Measurements from ENCODE around the gene SLC2A4.
"Not testable (repeated sequence)": the region's sequence is repeated elsewhere in the genome, so short reads cannot be mapped to it uniquely, and the experiment has no call there.

Gene SLC2A4

GRCh38 chr17:7281074-7281952, at the start of gene SLC2A4:
SLC2A4 (plus strand) TSS chr17:7281718; CDS start chr17:7281935, 217 bp downstream.
- DNase-seq = peak; percentile 89 to 90

DNA sequence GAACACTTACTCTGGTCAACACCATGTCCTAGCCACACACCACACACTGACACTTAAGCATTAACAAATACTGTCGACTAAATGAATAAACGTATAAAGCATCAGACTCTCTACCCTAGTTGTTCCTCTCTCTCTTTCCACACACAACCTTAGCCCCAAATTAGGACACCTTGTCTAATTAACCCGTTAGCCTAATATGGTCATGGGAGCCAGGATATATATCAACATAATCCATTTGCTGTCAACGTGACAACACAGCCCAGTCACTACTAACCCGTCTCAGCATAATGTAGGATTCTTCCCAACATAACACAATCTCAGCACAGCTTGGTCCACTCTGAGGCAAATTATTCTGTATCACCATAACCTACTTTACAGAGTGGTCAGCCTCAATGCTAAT, 49.4 kb upstream of the SLC2A4 start:
- DNase-seq = no peak

DNA sequence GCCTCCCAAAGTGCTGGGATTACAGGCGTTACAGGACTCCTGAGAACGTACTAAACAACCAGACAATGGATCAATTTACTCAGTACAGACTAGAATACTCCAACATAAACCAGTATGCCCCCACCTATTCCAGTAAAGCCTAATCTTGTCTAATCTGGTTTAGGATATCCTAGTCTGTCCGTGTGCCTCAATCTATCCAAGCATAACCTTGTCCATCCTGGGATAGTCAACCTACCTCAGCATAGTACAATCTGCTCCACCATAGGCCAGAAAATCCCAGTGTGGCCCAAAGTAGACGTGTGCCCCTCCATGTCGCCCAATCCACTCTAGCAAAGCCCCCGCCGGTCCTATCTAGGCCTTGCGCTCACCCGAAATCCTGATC, 47.8 kb upstream of the SLC2A4 start:
- no peak for DNase-seq

- DNase-seq = peak; percentile 95 to 96
Measured at GRCh38 chr17:7234083-7234951, 47.2 kb upstream of the SLC2A4 start, which contains the start of gene DVL2. DVL2 (minus strand) TSS chr17:7234517; CDS start chr17:7234262, 255 bp downstream.

- DNase-seq = no peak
Measured at GRCh38 chr17:7235693-7236665, 45.5 kb upstream of the SLC2A4 start.

GRCh38 chr17:7236808-7237207, 44.7 kb upstream of the SLC2A4 start:
- DNase-seq = no peak

GRCh38 chr17:7237266-7237760, 44.2 kb upstream of the SLC2A4 start:
- DNase-seq = no peak

DNA sequence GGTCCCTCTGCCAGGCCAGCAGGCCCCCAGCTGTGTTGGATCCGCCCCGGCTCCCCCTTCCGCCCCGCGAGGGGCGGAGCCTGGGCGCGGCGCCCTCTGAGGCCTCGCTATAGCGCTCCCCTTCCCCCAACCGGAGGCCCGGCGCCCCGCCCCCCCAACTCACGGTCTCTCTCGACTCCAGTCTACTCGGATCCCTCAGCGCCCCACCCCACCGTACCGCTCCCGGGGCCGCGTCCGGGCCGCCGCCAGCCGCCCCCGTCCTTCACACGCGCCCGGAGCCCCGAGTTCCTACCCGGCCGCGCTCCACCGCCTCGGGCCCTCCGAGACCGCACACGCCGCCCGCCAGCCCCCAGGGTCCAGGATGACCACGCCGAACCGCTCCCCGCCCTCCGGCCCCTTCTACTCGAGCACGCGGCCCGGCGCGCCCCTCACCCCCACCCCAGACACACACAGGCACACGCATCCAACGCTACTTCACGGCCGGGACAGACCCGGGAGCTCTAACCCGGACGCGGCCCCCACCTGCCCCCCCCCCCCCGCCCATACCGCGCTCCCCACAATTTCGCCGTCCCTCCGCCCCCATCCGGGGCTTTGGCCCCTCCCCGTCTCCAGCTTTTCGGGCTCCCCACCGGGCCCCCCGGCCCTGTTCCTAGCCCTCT, 43.6 kb upstream of the SLC2A4 start:
- peak; percentile 85 to 88 for DNase-seq

- DNase-seq = peak; percentile 47 to 58
Measured at GRCh38 chr17:7238420-7239090, 43.0 kb upstream of the SLC2A4 start.

DNA sequence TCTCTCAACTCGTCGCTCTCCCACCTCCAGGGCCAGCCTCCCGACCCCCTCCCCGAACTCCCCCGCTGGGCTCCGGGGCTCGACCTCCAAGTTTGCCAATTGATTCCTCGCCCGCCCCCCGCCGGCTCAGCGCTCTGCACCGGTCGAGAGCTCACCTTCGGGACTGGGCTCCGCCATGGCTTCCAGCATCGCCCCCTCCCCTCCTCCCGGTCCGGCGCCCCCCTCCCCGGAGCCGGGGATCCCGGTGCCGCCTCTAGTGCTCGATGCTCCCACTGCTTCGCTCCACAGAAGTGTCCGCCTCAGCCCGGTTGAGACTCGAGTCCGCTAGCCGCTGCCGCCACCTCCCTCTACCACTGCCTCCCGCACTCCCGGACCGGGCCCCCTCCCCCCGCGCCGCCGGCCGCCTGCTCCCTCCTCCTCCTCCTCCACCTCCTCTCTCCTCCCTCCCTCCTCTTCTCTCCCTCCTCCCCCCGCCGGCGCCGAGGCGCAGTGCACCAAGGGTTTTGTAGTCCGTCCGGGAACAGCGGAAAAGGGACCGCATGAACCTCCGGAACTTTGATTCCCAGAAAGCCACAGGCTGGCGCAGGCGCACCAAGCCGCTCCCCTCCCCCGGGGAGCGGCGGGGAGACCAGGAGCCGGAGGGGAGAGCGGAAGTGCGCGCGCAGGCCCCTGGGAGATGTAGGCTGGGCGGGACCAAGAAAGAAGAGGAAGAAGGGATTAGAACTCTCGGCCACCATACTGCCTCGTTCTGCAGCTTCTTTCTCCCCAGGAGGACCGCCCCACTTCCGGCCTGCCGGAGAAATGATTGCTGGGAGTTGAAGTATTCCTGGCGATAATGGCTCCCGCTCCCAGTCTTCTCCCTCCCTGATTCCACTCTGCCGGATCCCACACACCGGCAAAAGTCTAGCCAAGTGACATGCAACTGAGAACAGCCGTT, 42.2 kb upstream of the SLC2A4 start, which contains the start of gene PHF23:
Gene PHF23 (minus strand): TSS at position 367 of the 937 bp plus-strand sequence. CDS start 178 bp downstream, at position 189.
- peak; percentile 99 for DNase-seq

- no peak for DNase-seq
Measured at GRCh38 chr17:7240375-7240774, 41.1 kb upstream of the SLC2A4 start.

DNA sequence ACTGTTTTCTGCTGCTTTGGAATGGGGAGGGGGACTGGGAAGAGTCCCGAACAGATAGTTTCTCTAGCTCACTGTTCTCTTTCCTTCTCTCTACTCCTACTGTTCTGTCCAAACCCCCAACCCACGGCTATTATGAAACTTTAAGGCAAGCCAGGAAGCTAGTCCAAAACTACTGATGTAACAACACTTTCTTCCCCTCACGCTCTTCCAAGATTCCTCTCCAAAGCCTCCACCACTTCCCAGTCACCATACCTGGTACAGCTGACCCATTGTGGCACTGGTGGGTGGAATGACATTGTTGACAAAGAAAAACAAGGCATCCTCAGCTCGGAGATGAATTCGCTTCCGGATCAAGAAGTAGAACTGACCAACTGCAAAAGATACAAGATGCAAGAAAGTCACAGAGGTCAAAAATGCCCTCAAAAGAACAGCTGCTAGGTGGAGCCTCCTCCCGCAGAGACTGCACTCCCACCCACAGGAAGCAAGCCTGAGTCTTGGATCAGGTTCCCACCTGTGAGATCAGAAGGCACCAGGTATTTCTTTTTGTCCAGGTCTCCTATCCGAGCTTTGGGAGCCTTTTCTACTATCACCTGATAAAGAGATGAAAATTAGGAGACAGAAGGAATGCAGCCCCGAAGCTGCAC, 40.3 kb upstream of the SLC2A4 start:
- no peak for DNase-seq

GRCh38 chr17:7241783-7242716, 39.5 kb upstream of the SLC2A4 start, which contains the start of gene GABARAP:
GABARAP (minus strand) TSS chr17:7242449; CDS start chr17:7242330, 119 bp downstream.
- DNase-seq = peak; percentile 91 to 95

DNA sequence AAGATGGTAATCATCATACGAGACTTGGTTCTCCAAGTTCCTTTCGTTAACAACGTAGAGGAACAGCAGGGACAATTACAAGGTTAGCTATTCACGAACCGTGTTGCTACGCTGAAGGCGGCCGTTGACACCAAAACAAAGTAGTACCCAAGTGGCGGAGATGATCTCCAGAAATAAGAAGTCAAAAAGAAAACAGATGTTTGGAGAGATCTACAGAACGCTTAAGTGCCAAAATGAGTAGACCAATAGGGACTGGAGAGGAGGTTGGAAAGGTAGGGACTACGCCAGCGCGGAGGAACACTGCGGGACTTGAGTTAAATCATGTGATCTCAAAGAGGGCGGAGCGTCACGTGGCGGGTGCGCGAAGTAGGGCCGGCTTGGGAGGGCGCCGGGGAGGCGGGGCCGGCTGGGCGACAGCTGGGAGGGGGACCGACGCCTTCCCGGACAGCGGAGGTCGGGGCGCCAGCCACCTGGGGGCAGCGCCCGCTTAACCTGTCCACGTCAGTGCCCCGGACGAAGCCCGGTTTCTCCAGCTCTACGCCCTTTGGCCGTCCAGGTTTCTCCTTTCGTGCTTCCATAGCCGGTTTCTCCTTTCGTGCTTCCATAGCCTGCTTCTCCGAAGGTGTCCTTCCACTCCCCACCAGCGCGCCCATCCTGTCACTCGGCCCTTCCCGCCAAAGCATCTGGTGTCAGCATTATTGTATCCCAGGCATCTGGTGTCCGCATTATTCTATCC, 38.6 kb upstream of the SLC2A4 start:
- DNase-seq = peak; percentile 94 to 96

DNA sequence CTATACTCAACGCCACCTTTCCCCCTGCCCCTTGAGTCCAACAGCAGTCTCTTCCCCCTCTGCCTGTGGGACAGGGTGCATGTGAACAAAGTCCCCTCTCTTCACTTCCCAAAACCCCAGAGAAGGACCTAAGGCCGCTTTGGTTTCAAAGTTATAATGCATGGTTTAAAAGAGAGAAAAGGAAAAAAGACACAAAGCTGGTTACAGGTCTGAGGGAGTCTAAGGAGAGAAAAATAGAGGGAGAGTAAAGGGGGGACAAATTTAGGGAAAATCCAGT, 38.1 kb upstream of the SLC2A4 start:
- DNase-seq = no peak

- DNase-seq = not testable (repeated sequence)
Measured at GRCh38 chr17:7243838-7244237, 37.7 kb upstream of the SLC2A4 start.

- no peak for DNase-seq
Measured at GRCh38 chr17:7246779-7247178, 34.7 kb upstream of the SLC2A4 start.
